CD4-positive, alpha-beta T cell treated with Interleukin-1 beta for 1 hour (primary cell): ENCODE measurements around the gene SH3BP2.

Experiments
- DNase-seq, 2 donors: peaks; one replicate each; pipeline ENCODE4 v3.0.0-alpha.2; 2020 to 2022

SH3BP2 gene

DNA sequence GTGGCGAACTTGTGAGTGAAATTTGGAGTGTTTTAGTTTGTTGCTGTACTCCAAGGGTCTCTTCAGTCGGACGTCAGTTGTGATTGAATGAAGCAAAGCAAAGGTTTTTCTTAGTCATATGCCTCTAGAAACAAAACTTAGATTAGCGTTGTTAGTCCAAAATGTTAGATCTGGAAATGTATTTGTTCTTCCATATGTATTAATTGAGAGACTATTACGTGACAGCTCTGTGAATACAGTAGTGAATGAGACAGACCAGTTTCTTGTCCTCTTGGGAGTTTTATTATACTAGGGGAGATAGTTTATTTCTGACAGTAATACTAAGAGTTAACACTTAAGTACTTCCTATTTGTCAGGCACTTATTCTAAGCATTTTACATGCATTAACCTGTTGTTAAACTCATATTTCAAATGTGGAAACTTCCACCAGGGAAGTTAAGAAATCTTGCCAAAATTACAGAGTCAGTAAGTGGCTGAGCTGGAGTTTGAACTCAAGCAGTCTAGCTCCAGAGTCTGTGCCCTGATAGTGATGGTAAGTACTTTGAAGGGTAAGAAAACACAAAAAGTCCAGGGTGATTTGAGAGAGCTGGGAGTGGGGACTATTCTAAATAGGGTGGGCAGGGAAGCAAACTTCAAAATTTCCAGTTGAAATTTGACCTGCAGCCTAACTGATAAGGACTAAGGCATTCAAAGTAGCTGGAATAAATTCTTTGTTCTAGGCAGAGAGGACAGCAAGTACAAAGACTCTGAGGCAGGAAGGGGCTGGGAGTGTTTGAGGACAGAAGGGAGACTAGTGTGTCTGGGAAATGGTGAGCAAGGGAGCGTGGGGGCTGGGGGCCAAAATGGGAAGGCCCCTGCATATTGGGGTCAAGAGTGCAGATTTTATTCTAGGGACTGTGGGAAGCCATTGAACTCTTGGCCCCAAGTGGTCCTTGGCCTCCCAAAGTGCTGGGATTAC, 67.8 kb downstream of the SH3BP2 start:
- no peak for DNase-seq

DNA sequence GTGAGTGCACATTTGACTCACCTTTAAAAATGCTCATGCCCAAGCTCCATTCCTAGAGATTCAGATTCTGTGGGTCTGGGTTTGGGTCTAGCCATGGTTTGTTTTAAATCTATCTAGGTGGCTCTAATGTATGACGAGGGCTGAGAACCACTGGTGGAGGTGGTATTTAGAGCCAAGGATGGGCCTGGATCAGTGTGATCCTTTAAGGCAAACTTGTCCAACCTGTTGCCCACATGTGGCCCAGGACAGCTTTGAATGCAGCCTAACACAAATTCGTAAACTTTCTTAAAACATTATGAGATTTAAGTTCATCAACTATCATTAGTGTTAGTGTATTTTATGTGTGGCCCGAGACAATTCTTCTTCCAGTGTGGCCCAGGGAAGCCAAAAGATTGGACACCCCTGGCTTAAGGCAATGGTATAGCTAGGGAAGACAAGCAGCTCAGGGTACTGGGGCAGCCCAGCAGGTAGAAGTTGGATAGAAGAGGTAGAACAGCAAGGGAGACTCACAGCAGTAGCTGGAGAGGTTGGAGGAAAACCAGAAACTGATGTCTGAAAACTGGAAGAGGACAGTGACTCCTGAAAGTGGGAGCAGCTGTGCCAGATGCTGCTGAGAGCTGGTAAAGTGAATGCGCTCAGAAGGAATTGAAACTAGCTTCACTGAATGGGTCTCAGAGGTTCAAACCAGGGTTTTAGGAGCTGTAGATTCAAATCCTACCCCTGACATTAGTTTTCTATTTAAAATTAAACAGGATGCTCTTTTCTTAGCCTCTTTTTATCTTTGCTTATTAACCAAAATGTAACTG, 68.9 kb downstream of the SH3BP2 start:
- DNase-seq, result no peak

DNA sequence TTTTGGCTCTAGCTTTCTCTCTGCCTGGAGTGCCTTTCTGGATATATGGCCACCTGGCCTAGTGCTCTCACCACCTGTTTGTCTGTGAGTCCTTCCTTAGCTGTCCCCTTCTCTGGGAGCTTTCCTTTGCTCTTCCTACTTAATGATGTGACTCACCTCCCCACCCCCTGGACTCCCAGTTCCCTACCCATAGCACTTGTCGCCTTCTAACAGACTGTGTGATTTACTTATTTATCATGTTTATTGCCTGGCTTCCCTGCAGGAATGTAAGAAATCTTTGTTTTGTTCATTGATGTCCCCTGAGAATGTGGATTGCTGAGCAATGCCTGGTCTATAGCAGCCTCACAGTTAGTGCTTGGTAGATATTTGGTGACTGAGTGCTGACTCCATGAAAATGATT, 69.6 kb downstream of the SH3BP2 start:
- DNase-seq, result no peak

DNA sequence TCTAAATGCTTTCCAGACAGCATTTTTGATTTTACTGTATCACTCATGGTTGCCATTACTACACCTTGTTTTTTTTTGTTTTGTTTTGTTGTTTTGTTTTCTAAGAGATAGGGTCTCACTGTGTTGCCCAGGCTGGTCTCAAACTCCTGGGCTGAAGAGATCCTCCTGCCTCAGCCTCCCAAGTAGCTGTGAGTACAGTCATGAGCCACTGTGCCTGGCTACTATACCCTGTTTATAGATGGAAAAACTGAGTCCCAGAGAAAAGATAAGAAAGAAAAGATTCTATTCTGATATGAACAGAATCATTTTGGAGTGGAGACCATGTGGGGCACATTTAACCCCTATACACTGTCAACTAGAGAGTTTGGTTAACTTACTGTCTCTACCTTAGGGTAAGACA, 70.8 kb downstream of the SH3BP2 start:
- DNase-seq, result no peak

DNA sequence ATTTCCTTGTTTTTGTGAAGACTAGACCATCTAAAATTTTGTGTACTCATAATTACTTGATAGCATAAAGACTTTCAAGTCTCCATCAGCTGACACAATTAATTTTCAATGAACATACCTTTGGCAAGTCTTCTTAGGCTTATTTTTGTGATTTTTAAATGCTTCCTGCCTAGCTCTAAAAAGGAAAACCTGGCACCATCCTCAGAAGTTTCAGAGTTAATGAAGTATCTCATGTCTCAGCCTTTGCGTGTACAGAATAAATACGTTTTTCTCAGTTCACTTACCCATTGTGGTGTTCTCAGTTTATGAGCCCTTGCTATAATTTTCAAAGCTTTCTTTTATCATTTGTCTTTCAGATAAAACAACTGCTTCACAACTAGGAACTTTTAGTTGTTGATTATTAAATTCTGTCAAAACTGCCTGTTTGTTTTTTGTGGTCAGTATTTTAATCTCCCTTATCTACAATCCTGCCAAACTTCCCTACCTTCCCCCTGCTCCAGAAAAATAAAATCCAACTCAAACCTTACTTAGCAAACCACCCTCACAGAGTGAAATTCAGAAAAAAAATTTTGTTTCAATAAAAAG, 72.4 kb downstream of the SH3BP2 start:
- no peak for DNase-seq

DNA sequence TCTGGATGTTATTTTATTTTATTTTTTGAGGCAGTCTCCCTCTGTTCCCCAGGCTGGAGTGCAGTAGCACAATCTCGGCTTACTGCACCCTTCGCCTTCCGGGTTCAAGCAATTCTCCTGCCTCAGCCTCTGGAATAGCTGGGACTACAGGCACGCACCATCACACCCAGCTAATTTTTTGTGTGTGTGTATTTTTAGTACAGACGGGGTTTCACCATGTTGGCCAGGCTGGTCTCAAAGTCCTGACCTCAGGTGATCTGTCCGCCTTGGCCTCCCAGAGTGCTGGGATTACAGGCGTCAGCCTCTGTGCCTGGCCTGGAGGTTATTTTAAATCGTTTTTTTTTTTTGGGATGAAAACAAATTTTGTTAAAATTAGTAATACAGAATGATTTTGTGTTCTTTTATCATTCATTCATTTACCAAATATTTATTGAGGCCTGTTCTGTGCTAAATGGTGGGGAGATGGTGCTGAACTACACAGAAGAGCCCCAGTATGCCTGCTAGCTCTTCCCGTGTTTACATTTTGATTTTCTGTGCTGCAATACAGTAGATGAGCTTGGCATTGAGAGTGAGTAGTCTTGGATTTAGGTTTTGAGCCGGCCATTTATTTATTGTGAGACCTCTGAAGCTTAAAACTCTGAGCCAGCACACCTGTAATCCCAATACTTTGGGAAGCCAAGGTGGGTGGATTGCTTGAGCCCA, 73.4 kb downstream of the SH3BP2 start:
- DNase-seq, result no peak

DNA sequence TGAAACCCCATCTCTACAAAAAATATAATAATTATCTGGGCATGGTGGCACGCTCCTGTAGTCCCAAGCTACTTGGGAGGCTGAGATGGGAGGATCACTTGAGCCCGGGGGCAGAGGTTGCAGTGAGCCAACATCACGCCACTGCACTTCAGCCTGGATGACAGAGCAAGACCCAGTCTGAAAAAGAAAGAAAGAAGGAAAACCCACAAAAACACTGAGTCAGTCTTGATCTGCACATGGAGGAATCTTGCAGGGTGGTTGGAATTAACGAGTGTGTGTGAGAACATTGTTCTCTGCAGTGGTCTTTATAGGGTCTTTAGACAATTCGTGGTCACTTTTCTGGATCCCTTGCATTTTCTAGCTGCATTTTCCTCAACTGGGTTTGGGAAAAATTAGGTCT, 74.0 kb downstream of the SH3BP2 start:
- DNase-seq, result no peak

DNA sequence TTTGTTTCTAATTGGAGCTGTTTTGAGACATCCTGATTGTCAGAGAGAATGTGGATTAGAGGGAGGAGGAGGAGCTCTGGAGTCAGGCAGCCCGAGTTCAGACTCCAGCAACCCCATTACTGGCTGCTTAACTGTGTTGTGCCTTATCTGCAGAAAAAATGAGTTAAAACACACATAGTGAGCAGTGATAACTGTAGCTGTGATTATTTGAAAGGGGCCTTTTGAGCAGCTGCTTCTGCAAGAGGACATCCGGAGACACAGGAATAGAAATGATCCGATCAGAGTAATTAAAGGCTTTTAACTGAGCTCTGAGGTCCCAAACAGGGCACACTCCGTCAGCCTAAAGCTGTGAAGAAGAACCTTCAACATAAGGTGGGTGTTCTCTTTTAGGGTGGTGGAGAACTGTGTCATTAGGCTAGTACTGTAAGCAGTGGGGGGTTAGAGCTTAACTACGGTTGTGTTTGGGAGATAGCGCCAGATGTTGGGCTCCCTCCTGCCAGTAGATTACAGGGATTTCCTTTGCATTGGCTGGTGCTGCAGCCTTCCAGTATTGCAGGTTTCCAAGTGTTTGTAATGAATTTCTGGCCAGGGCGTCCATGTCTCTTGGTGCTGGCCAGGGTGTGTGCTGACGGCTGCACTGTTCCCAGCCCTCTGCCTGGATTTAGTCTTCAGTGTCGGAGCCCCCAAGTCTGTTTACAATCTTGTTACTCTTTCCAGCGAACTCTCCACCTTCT, 75.0 kb downstream of the SH3BP2 start:
- DNase-seq, result no peak

DNA sequence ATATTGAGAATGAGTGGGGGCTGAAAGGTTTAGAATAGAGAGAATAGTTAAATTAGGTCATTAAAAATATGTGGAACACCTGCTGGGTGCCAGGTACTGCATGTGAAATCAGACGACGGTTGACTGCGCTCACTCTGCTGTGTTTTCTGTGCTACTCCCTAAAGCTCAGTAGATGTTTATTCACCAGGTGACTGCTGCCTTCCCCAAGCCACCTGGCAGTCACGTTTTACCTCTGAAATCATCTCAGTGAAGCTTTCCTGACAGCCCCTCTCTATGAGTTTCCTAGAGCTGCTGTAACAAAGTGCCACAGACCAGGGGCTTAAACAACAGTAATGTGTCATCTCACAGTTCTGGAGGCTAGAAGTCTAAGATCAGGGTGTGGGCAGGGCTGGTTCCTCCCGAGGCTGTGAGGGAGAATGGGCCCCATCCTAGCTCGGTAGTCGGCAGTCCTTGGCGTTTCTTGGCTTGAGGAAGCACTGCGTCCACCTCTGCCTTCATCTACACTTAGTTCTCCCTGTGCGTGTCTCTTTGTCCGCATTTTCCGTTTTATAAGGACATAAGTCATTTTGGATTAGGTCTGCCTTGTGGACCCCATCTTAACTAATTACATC, 76.1 kb downstream of the SH3BP2 start:
- no peak for DNase-seq

DNA sequence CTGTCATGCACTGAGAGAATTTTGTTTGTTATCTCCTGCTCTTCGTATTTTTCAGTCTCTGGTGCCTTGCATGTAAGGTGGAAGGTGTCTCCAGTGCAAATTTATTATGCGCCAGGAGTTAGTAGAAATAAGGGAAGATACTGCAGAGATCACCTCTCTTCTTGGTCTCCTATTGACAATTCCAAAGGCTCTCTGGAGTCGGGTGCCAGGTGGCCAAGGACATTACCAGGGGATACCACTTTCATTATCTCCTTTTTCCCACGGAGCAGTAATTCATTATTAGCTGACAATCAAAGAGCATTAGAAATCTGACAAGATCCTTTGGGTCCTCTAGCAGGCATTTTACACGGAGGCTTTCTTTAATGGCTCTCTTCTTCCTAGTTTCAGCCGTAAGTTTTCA, 76.8 kb downstream of the SH3BP2 start:
- no peak for DNase-seq

DNA sequence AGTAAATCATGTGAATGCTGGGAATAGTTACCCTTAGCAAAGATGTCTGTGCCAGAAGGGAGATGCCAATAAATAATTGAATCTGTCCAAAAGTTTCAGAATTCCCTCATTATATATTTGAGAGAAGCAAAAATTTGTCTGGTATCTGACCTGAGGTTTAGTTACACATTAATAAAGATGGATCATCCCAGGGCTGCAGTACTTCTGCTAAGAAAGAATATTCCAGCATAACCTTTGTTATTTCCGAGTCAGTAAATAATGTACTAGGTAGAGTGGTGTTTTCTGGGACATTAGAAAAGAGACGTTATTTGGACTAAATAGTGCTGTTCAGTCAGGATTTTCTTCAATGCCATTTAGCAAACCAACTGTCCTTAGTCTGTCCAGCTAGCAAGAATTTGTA, 77.2 kb downstream of the SH3BP2 start:
- no peak for DNase-seq

DNA sequence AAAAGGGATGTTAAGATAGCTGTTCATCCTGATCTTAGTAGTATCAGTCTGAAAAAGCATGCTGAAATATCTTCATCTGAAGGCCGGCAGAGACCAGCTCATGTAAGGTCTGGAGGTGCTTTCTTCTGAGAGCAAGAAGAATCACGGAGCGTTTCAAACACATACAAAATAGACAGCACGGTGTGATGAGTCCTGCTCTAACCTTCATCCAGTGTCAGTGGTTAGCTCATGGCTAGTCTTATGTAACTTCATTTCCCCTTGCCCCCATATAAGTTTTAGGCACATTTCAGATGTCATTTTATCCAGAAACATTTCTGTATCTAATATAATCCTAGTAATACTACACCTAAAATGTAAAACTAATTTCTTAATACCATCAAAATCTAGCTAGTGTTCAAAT, 78.6 kb downstream of the SH3BP2 start:
- DNase-seq, result no peak

DNA sequence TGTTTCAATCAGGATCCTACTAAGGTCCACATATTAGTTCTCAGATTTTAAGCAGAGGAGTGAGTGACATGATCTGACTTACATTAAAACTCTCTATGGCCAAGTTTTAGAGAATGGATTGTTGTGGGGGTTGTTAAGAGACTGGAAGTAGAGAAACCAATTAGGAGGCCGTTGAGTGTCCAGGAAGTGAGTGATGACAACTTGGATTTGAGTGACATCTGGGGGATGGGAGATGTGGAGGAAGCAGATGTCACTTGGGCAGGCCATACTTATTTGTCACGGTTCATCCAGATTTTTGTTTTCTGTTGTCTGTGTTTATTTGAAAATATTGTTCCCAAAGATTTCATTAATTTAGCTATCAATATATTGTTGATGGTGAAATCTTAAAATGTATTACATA, 79.0 kb downstream of the SH3BP2 start:
- no peak for DNase-seq

DNA sequence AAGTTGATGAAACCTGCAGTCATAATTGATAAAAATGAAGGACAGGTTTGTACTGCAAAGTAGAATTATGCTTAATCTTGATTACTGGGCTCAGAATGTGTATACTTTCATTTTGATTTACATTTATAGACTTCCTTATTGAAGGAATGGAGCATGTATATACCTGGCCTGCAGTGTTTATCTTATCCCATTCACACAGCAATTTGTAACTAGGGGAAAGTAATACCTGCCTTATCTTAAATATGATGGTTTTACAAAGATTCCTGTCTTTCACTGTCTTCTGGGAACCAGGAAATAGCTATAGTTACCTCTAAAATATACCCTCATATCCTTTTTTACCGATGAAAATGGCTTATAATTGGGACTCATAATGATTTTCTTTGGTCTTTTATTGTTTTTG, 80.4 kb downstream of the SH3BP2 start:
- no peak for DNase-seq

DNA sequence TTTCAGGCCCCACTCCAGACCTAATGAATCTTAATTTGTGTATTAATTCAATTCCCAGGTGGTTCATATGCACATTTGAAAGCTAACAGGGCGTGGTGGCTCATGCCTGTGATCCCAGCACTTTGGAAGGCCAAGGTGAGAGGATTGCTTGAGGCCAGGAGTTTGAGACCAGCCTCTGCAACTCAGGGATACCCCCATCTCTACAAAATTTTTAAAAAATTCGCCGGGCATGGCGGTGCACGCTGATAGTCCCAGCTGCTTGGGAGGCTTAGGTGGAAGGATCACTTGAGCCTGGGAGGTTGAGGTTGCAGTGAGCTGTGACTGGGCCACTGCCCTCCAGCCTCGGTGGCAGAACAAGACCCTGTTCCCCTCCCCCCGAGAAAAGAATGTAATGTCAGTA, 82.0 kb downstream of the SH3BP2 start:
- no peak for DNase-seq

DNA sequence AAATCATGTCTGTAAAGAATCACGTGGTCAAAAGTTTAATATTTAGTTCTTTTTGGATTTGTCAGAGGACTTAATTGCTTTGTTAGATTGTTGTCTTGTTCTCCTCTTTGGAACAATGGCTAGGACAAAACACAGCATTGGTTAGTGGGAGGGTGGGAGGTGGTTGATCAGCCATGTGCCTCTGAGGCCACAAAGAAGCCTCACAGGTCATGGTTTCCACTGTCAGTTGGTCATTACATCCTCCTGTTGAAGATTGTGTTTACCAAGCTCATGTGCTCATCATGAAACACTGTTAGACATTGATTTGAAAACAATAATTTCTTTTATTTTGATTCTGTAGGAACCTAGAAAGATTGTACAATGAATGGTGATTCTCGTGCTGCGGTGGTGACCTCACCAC, 82.7 kb downstream of the SH3BP2 start:
- no peak for DNase-seq

DNA sequence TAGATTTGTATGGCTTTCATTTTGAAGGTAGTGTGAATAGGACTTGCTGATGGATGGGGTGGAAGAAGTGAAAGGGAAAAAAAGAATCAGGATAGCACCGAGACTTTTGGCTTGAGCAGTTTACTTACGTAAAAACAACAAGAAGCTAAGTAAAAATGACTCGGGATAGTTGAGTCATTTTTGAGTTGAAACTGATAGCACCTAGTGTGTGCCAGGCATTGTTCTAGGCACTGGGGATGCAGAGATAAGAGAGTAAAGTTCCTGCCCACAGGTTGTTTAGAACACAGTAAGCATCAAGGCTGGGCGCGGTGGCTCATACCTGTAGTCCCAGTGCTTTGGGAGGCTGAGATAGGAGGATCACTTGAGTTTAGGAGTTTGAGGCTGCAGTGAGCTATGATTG, 85.5 kb downstream of the SH3BP2 start:
- DNase-seq, result no peak

DNA sequence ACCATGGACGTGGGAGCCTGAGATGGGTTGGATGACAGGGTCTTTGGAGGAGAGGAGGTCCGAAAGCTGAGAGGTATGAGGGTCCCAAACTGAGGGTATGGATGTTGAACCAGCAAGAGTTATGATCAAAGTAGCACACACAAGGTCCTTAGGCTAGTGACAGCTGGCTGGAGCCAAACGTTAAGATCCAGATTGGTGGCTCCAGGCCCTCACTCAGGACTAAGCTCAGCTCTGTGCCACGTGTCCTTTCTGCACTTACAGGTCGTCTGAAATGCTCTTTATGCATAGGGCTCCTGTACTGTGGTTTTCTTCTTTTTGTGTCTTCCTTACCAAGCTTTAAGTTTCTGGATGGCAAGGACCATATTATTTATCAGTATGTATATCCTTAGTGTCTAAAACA, 86.1 kb downstream of the SH3BP2 start:
- DNase-seq, result no peak

DNA sequence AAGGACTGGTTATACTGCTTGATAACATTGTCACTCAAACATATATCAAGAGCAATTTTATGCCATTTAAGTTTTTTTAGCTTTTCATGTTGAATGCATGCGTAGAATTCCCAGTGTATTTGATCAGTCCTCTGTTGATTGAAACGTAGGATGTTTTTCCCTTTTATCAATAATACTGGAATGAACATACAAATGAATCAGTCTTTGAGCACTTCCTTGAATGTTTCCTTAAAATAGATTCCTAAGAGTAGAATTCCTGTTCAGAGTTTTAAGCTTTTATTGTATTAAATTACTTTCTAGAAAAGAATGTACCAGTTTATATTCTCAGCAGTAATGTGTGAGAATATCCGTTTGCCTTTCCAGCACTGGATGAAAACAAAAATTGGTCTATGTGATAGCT, 88.5 kb downstream of the SH3BP2 start:
- no peak for DNase-seq

DNA sequence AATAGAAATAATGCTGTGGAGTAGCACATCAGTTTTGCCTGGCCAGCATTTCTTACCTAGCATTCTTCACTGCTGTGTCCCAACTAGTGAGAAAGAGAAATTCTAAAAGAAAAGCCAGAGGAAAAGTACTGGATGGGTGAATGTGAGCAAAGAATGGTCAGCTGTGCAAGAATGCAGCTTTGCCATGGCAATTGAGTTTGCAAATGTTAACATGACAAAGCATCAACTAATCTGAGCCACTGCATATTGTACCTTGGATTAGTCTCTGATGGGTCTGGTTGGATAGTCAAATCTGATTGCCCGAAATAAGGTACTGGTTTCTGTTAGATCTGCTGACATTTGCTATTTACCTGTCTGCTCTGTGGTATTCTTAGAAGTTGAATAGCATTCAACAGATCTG, 89.5 kb downstream of the SH3BP2 start:
- no peak for DNase-seq

DNA sequence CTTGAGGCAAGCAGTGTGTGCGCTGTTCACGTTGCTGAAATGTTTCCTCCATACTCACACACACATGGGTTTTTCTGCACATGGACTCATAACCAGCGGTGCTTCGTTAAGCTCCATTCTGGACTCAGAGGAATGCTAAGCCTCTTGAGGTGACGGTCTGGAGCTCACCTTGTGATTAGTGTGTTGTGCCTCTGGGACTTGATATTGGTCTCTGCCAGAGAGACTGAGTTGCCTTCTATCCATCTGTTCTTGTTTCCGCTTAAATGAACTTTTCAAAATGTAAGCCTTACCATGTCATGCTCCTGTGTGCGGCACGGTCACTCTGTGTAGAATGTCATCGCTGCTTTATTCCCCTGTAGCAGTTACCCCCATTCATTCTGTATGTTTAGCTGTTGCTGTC, 93.3 kb downstream of the SH3BP2 start:
- no peak for DNase-seq

DNA sequence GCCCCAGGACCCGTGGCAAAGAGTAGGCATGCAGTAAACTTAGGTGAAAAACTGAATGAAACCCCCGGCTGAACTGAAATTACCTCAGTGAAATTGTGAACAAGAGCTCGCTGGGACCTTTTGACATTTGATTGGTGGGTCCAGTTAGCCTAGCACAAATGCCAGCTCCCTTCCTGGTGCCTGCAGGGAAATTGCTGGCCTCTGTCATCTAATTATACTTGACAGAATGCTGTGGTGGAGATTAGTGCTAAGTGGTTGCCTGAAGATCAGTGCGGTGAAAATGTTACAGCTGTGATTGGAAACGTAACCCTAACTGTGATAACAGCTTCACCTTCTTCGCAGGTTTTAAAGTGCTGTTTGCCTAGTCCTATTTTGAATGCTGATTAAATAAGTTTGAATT, 93.7 kb downstream of the SH3BP2 start:
- DNase-seq, result no peak
